ENCODE results near the gene RAD52. TPM values are rescaled to one million over a fixed set of nuclear protein-coding genes. Genes with fewer than 3 reads are reported as not detected.

RAD52 gene
- polyA plus RNA-seq, 2 of the 4 experiments (the other 2 are of a cell fraction), result 12.9 to 29.6 TPM

DNA sequence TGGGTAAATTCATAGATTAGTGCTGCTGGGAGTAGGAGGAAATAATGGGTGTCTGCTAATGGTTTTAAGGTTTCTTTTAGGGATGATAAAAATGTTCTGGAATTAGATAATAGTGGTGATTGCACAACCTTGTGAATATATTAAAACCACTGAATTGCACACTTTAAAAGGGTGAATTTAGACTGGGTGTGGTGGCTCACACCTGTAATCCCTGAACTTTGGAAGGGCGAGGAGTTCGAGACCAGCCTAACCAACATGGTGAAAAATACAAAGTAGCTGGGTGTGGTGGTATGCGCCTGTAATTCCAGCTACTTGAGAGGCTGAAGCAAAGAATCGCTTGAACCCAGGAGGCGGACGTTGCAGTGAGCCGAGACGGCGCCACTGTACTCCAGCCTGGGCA, 1.3 kb downstream of the RAD52 start:
- ChIA-PET POLR2A (interaction anchor here (0.7 to 2.4 kb wide), 3 partner anchors 43 to 372 kb away, joined by 4 to 20 read pairs (median 10); partner anchors contain the start of gene ERC1), CTCF (interaction anchor here (0.7 to 5.2 kb wide), 6 partner anchors 10 to 635 kb away, joined by 3 to 43 read pairs (median 8); no protein-coding TSS in a partner anchor)
- Histone ChIP-seq H3K4me2 (peak overlapping the region; percentile 81), H3K4me1 (0 out of 3 replicates have a peak, but pooled peaks cover 6% of the 10 kb centered on the region), H3K27ac (peak overlapping the region; percentile 88 to 98), H3K4me3 (peak overlapping the region; percentile 69), H3K9me3 (no peaks in the 10 kb centered on the region)
- DNase-seq (ENCODE audit: low read depth in 1 of 2, low spot score in 1 of 2), result no peak
- TF ChIP-seq CEBPB (IDR thresholded peaks at IDR 0.05), result peak in 1 of 2 experiments; percentile 50; a peak in 2 of 4 replicates
- TF ChIP-seq RCOR1 (IDR thresholded peaks at IDR 0.05; ENCODE audit: low read depth, low read length), result no peak
- WGBS (ENCODE audit: missing lambda C conversion rate), result 82% methylated on average over 9 of the region's 9 CpGs
- no peak for FAIRE-seq
- no peak for ATAC-seq

DNA sequence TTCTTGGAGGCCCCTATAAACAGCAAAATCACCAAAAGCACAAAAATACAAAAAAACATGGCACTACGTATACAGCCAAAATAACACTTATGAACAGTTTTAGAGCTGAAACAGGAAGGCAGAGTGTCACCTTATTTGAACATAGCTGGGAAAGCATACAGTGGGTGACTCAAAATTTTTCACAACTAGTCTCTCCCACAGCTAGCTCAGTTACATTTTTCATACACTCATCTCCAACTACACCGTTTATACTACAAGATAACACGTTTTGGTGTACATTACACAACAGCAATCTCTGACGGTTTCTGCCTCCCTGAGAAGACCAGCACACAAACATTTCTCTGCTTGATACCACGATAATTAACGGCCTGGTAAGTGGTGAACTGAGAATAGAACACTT, 2.9 kb downstream of the RAD52 start:
- ChIA-PET POLR2A (interaction anchor here (0.5 kb wide), 1 partner anchor 11 kb away, joined by 5 read pairs; no protein-coding TSS in a partner anchor), CTCF (interaction anchor here (0.6 to 1.3 kb wide), 3 partner anchors 86 to 376 kb away, joined by 3 read pairs; no protein-coding TSS in a partner anchor)
- Histone ChIP-seq H3K4me2 (no peak overlapping the region), H3K27ac (no peak overlapping the region), H3K4me3 (no peak overlapping the region), H3K9me3 (no peaks in the 10 kb centered on the region), H3K4me1 (0 out of 3 replicates have a peak, but pooled peaks cover 4% of the 10 kb centered on the region)
- ATAC-seq (no peak), DNase-seq (ENCODE audit: low read depth in 1 of 2, low spot score in 1 of 2) (no peak), FAIRE-seq (no peak)
- 90% methylated on average over 6 of the region's 6 CpGs for WGBS (ENCODE audit: missing lambda C conversion rate)
- TF ChIP-seq POLR2A (IDR thresholded peaks at IDR 0.05; ENCODE audit: low read length) (no peak), ZNF302 (CRISPR knock-in tag; IDR thresholded peaks at IDR 0.05) (no peak), JUNB (IDR thresholded peaks at IDR 0.05) (no peak), FOSB (CRISPR knock-in tag; IDR thresholded peaks at IDR 0.05) (no peak), NR3C1 (IDR thresholded peaks at IDR 0.05) (no peak), NFE2L2 (conservative IDR thresholded peaks at IDR 0.05; ENCODE audit: low read length) (no peak), BHLHE40 (IDR thresholded peaks at IDR 0.05; ENCODE audit: low read depth, low read length) (no peak), GATA3 (IDR thresholded peaks at IDR 0.05; ENCODE audit: borderline replicate concordance) (no peak), POLR2AphosphoS2 (conservative IDR thresholded peaks at IDR 0.05; ENCODE audit: low read length) (no peak), HOXB13 (CRISPR knock-in tag; IDR thresholded peaks at IDR 0.05; ENCODE audit: low read depth) (no peak), TFCP2L1 (CRISPR knock-in tag; IDR thresholded peaks at IDR 0.05) (no peak), PHF8 (IDR thresholded peaks at IDR 0.05; ENCODE audit: borderline replicate concordance, low read depth) (no peak)
- TF ChIP-seq, protein P1, sequence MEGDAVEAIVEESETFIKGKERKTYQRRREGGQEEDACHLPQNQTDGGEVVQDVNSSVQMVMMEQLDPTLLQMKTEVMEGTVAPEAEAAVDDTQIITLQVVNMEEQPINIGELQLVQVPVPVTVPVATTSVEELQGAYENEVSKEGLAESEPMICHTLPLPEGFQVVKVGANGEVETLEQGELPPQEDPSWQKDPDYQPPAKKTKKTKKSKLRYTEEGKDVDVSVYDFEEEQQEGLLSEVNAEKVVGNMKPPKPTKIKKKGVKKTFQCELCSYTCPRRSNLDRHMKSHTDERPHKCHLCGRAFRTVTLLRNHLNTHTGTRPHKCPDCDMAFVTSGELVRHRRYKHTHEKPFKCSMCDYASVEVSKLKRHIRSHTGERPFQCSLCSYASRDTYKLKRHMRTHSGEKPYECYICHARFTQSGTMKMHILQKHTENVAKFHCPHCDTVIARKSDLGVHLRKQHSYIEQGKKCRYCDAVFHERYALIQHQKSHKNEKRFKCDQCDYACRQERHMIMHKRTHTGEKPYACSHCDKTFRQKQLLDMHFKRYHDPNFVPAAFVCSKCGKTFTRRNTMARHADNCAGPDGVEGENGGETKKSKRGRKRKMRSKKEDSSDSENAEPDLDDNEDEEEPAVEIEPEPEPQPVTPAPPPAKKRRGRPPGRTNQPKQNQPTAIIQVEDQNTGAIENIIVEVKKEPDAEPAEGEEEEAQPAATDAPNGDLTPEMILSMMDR (IDR thresholded peaks at IDR 0.05), result no peak
- TF ChIP-seq, protein P2, sequence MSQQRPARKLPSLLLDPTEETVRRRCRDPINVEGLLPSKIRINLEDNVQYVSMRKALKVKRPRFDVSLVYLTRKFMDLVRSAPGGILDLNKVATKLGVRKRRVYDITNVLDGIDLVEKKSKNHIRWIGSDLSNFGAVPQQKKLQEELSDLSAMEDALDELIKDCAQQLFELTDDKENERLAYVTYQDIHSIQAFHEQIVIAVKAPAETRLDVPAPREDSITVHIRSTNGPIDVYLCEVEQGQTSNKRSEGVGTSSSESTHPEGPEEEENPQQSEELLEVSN (IDR thresholded peaks at IDR 0.05; ENCODE audit: borderline replicate concordance, low read depth), result no peak
- TF ChIP-seq, protein P3, sequence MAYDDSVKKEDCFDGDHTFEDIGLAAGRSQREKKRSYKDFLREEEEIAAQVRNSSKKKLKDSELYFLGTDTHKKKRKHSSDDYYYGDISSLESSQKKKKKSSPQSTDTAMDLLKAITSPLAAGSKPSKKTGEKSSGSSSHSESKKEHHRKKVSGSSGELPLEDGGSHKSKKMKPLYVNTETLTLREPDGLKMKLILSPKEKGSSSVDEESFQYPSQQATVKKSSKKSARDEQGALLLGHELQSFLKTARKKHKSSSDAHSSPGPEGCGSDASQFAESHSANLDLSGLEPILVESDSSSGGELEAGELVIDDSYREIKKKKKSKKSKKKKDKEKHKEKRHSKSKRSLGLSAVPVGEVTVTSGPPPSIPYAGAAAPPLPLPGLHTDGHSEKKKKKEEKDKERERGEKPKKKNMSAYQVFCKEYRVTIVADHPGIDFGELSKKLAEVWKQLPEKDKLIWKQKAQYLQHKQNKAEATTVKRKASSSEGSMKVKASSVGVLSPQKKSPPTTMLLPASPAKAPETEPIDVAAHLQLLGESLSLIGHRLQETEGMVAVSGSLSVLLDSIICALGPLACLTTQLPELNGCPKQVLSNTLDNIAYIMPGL (CRISPR knock-in tag; IDR thresholded peaks at IDR 0.05; ENCODE audit: borderline replicate concordance), result no peak
- TF ChIP-seq, protein P4, sequence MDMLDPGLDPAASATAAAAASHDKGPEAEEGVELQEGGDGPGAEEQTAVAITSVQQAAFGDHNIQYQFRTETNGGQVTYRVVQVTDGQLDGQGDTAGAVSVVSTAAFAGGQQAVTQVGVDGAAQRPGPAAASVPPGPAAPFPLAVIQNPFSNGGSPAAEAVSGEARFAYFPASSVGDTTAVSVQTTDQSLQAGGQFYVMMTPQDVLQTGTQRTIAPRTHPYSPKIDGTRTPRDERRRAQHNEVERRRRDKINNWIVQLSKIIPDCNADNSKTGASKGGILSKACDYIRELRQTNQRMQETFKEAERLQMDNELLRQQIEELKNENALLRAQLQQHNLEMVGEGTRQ (IDR thresholded peaks at IDR 0.05), result no peak

DNA sequence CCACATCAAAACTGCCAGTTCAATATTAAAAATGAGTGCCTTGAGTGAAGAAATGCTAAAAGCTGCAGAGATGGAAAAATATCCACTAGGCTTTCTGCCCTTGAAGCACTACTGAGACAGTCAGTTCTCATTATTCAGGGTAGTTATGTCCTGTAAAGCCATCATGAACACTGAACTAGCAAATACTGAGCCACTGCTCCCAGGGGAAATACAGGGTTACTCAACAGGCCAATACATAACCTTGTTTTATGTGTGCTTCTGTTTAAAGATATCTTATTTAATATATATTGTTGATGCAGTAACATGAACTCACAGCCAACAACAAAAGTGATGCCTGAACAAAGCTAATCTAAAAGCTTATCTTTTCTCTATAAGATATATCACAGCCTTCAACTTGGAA, 3.3 kb downstream of the RAD52 start:
- H3K4me1 ChIP-seq, result 0 out of 3 replicates have a peak, but pooled peaks cover 4% of the 10 kb centered on the region
- FAIRE-seq, result no peak
- no peak overlapping the region for H3K4me3 ChIP-seq
- no peak for DNase-seq (ENCODE audit: low read depth in 1 of 2, low spot score in 1 of 2)
- TF ChIP-seq ESRRA (IDR thresholded peaks at IDR 0.05; ENCODE audit: borderline replicate concordance, low read length) (no peak), PHF8 (IDR thresholded peaks at IDR 0.05; ENCODE audit: borderline replicate concordance, low read depth) (no peak), SMC3 (IDR thresholded peaks at IDR 0.05) (no peak)
- TF ChIP-seq, protein P2 (IDR thresholded peaks at IDR 0.05; ENCODE audit: borderline replicate concordance, low read depth), result no peak
- TF ChIP-seq, protein P4 (IDR thresholded peaks at IDR 0.05), result no peak
- ChIA-PET POLR2A (no interaction called here), CTCF (interaction anchor here (0.6 to 2.0 kb wide), 4 partner anchors 85 to 376 kb away, joined by 3 to 5 read pairs (median 3); no protein-coding TSS in a partner anchor)
- no peak overlapping the region for H3K27ac ChIP-seq
- no peaks in the 10 kb centered on the region for H3K9me3 ChIP-seq
- H3K4me2 ChIP-seq, result no peak overlapping the region
- ATAC-seq, result no peak
